HepG2 (cell line): ENCODE measurements around the gene TBC1D32. TPM values are rescaled to one million over a fixed set of nuclear protein-coding genes. Genes with fewer than 3 reads are reported as not detected.

Source experiments
- ATAC-seq: fragments of 200-7000 bp; cut with Tn5 transposase; 3 replicates; pipeline ENCODE4 v1.9.1; 2020; ENCODE audit warnings: mild to moderate bottlenecking, moderate library complexity
- BruUV-seq: library from RNA; stranded (reverse); fragments of 400-500 nt; replicated peaks from 2 replicates; lab custom pipeline; 2021; lab: Mats Ljungman, UMichigan
- CTCF ChIA-PET: fragments of 300-600 bp; formaldehyde crosslinking; extraction: SDS; loops from one replicate; lab custom pipeline; 2021; ENCODE audit warnings: low total read pairs, inconsistent platforms, low intra/inter-chr PET ratio; lab: Yijun Ruan, JAX
- POLR2A ChIA-PET: fragments of 350-600 bp; sonication (Branson Sonifier 250); formaldehyde crosslinking; loops from one replicate; lab custom pipeline; 2020; ENCODE audit warnings: antibody characterized with exemption, inconsistent platforms; lab: Yijun Ruan, JAX
- DNase-seq: peaks from one replicate; pipeline ENCODE4 v3.0.0-alpha.2; 2015; ENCODE audit warnings: low spot score
- FAIRE-seq: peaks from 3 replicates; lab custom pipeline; 2011; peaks lifted over from hg19 to GRCh38; lab: Jason Lieb, UNC
- H2AFZ ChIP-seq: one replicate; pipeline ENCODE4 v1.6.1; 2011; ENCODE audit warnings: low read length, inconsistent platforms
- H3K27ac ChIP-seq: fragments of 300-600 bp; 3 replicates; pipeline ENCODE4 v1.8.0; 2011; ENCODE audit warnings: mixed run types, mild to moderate bottlenecking, mixed read lengths, low read length, inconsistent platforms; ENCODE audit not compliant: insufficient read depth; ENCODE audit errors: extremely low read length
- H3K27me3 ChIP-seq, 2 experiments: fragments of 200-600 bp in 1 of 2; 2 replicates in 1 of 2; 3 replicates in 1 of 2; pipeline versions ENCODE4 v1.6.0 to v1.8.0; 2011; ENCODE audit warnings: low read length in 2 of 2, mild to moderate bottlenecking in 2 of 2, moderate library complexity in 2 of 2, inconsistent platforms in 1 of 2; ENCODE audit not compliant: insufficient read depth in 2 of 2, control insufficient read depth in 1 of 2
- H3K36me3 ChIP-seq, 2 experiments: fragments of 200-600 bp in 1 of 2; replicated peaks in 1 of 2; 2 replicates in 1 of 2; 3 replicates in 1 of 2; pipeline versions ENCODE4 v1.5.1 to v1.8.0; 2011; ENCODE audit warnings: low read length in 2 of 2, inconsistent platforms in 1 of 2; ENCODE audit not compliant: insufficient read depth in 2 of 2, control insufficient read depth in 1 of 2
- H3K4me1 ChIP-seq: 2 replicates; pipeline ENCODE4 v1.5.1; 2012; ENCODE audit warnings: low read length, inconsistent platforms; ENCODE audit not compliant: insufficient read depth
- H3K4me2 ChIP-seq: 2 replicates; pipeline ENCODE4 v1.6.0; 2011; ENCODE audit warnings: low read depth, low read length, inconsistent platforms
- H3K4me3 ChIP-seq, 3 experiments: fragments of 200-600 bp in 1 of 3; sonication (generic), shearing (Covaris generic) in 1 of 3; replicated peaks in 1 of 3; 2 replicates each; pipeline ENCODE4 v1.5.1; 2011 to 2016; ENCODE audit warnings: low read length in 3 of 3, inconsistent platforms in 2 of 3, low read depth in 2 of 3, mild to moderate bottlenecking in 2 of 3, control low read depth in 1 of 3, mixed read lengths in 1 of 3; ENCODE audit not compliant: insufficient read depth in 1 of 3
- H3K79me2 ChIP-seq: one replicate; pipeline ENCODE4 v1.6.1; 2011; ENCODE audit warnings: low read length, inconsistent platforms; ENCODE audit not compliant: insufficient read depth
- H3K9ac ChIP-seq: 2 replicates; pipeline ENCODE4 v1.6.0; 2011; ENCODE audit warnings: mild to moderate bottlenecking, low read depth, low read length, inconsistent platforms; ENCODE audit not compliant: insufficient read depth
- H3K9me3 ChIP-seq: 2 replicates; pipeline ENCODE4 v1.5.1; 2012; ENCODE audit warnings: mild to moderate bottlenecking, low read length
- H4K20me1 ChIP-seq: 2 replicates; pipeline ENCODE4 v1.6.0; 2011; ENCODE audit warnings: inconsistent platforms, mild to moderate bottlenecking, low read length, moderate library complexity; ENCODE audit not compliant: insufficient read depth
- ATAD3A ChIP-seq: sonication (generic); formaldehyde crosslinking; IDR thresholded peaks from 2 replicates; pipeline ENCODE4 v1.4.0; 2020; ENCODE audit warnings: missing genetic modification reagents
- CHD2 ChIP-seq: IDR thresholded peaks from 2 replicates; pipeline ENCODE4 v1.6.1; 2011; ENCODE audit warnings: low read depth, low read length, improper control_type of control experiment
- HDAC1 ChIP-seq: sonication (generic); formaldehyde crosslinking; IDR thresholded peaks from 2 replicates; pipeline ENCODE4 v1.5.1; 2020; ENCODE audit warnings: mild to moderate bottlenecking, missing genetic modification reagents
- HNRNPLL ChIP-seq: fragments of 200-400 bp; formaldehyde crosslinking; IDR thresholded peaks from 2 replicates; pipeline ENCODE4 v1.6.1; 2017; ENCODE audit warnings: mild to moderate bottlenecking, low read depth, low read length; ENCODE audit not compliant: poor library complexity, severe bottlenecking
- MEF2D ChIP-seq: sonication (generic); formaldehyde crosslinking; IDR thresholded peaks from 2 replicates; pipeline ENCODE4 v1.5.1; 2020; ENCODE audit warnings: mild to moderate bottlenecking, missing genetic modification reagents
- PAF1 ChIP-seq: IDR thresholded peaks from 2 replicates; pipeline ENCODE4 v1.6.1; 2016; ENCODE audit warnings: missing genetic modification reagents, missing compliant biosample characterization
- PCBP1 ChIP-seq: fragments of 200-400 bp; formaldehyde crosslinking; IDR thresholded peaks from 2 replicates; pipeline ENCODE4 v1.6.1; 2017; ENCODE audit warnings: mild to moderate bottlenecking, low read depth, low read length, borderline replicate concordance
- PHB2 ChIP-seq: fragments of 450-650 bp; IDR thresholded peaks from 2 replicates; pipeline ENCODE4 v1.6.1; 2018; ENCODE audit not compliant: partially characterized antibody
- SMAD3 ChIP-seq: sonication (generic); formaldehyde crosslinking; IDR thresholded peaks from 2 replicates; pipeline ENCODE4 v1.4.0; 2020; ENCODE audit warnings: missing genetic modification reagents
- SRSF4 ChIP-seq: fragments of 200-400 bp; formaldehyde crosslinking; IDR thresholded peaks from one replicate; pipeline ENCODE4 v1.6.1; 2018; ENCODE audit warnings: mild to moderate bottlenecking, low read depth, low read length, moderate library complexity; ENCODE audit not compliant: poor library complexity, severe bottlenecking
- ZNF501 ChIP-seq: sonication (generic); formaldehyde crosslinking; IDR thresholded peaks from 2 replicates; pipeline ENCODE4 v1.5.1; 2020; ENCODE audit warnings: mild to moderate bottlenecking, moderate library complexity, missing genetic modification reagents
- ZNF670 ChIP-seq: sonication (generic); formaldehyde crosslinking; IDR thresholded peaks from 2 replicates; pipeline ENCODE4 v1.8.0; 2022; ENCODE audit warnings: mild to moderate bottlenecking, missing genetic modification reagents, borderline replicate concordance
- ZNF761 ChIP-seq: sonication (generic); formaldehyde crosslinking; conservative IDR thresholded peaks from 2 replicates; pipeline ENCODE4 v1.4.0; 2020; ENCODE audit warnings: mild to moderate bottlenecking, missing genetic modification reagents
- ZNF83 ChIP-seq: sonication (generic); formaldehyde crosslinking; IDR thresholded peaks from 2 replicates; pipeline ENCODE4 v1.4.0; 2020; ENCODE audit warnings: missing genetic modification reagents, mild to moderate bottlenecking, borderline replicate concordance
- WGBS: methylation state at CpG from one replicate; pipeline ENCODE4 v1.1.6; 2017; ENCODE audit warnings: low lambda C conversion rate; 5-methylcytosine and 5-hydroxymethylcytosine counted together
- in situ Hi-C: cut with HindIII; loops from 2 replicates; pipeline ENCODE4 v1.10.0; 2017; ENCODE audit warnings: low pct_unique_long_range_greater_than_20kb; ENCODE audit not compliant: extremely low pct_ligation_motif_present
- intact Hi-C: fragments of 100-400 bp; cut with micrococcal nuclease; formaldehyde crosslinking; loops from one replicate; pipeline ENCODE4 v1.10.0; 2022; ENCODE audit not compliant: unreplicated experiment
- polyA plus RNA-seq, 8 experiments: library from polyadenylated mRNA; depleted of rRNA in 3 of 8; stranded (reverse) in 7 of 8; unstranded in 1 of 8; fragments of >200 nt; fragmentation: Illumina TruSeq in 4 of 8; extraction: Trizol in 4 of 8; gene quantifications; 2 replicates each; pipeline versions ENCODE4 v1.2.1 to v1.2.3, GENCODE V29; 2011 to 2016; ENCODE audit warnings: low read depth in 4 of 8, missing spikeins in 1 of 8, mixed read lengths in 1 of 8; ENCODE audit not compliant: insufficient read depth in 1 of 8
- total RNA-seq, 5 experiments: library from RNA; depleted of rRNA; stranded (reverse); fragments of >200 nt; fragmentation: Illumina TruSeq; extraction: Trizol; gene quantifications; 2 replicates each; pipeline ENCODE4 v1.2.3, GENCODE V29; 2016; ENCODE audit warnings: low read depth in 1 of 5
- TF ChIP-seq, protein P1 (sequence below): sonication (generic); formaldehyde crosslinking; IDR thresholded peaks from 2 replicates; pipeline ENCODE4 v1.4.0; 2020; ENCODE audit warnings: mild to moderate bottlenecking, missing genetic modification reagents
- TF ChIP-seq, protein P2 (sequence below): sonication (generic); formaldehyde crosslinking; IDR thresholded peaks from 2 replicates; pipeline ENCODE4 v1.5.0; 2020; ENCODE audit warnings: missing genetic modification reagents
- TF ChIP-seq, protein P3 (sequence below): sonication (generic); formaldehyde crosslinking; IDR thresholded peaks from 2 replicates; pipeline ENCODE4 v1.5.0; 2020; ENCODE audit warnings: mild to moderate bottlenecking, missing genetic modification reagents
- TF ChIP-seq, protein P4 (sequence below): sonication (generic); formaldehyde crosslinking; IDR thresholded peaks from 2 replicates; pipeline ENCODE4 v1.9.0; 2021; ENCODE audit warnings: missing genetic modification reagents, borderline replicate concordance

TBC1D32 gene
- total and polyA plus RNA-seq, 2 of the 13 experiments (the other 11 are each of a cell fraction or from before 2014, with no cell fraction given): 2.0 to 4.8 TPM

DNA sequence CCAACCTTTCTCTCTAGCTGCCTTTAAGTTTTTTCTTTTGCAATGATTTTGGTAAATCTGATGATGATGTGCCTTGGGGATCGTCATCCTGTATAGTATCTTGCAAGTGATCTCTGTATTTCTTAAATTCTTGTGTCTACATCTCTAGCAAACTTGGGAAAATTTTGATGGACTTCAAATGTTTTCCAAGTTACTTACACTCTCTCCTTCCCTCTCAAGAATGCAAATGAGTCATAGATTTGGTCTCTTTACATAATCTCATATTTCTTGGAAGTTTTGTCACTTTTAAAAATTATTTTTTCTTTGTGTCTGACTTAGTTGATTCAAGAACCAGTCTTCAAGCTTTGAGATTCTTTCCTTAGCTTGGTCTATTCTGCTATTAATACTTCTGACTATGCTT lies 176.4 kb downstream of the TBC1D32 start (continued):
- no peak for TF ChIP-seq HNRNPLL
- TF ChIP-seq PHB2: no peak
- TF ChIP-seq MEF2D (CRISPR knock-in tag): no peak
- TF ChIP-seq, all 625 proteins: peak for 0

DNA sequence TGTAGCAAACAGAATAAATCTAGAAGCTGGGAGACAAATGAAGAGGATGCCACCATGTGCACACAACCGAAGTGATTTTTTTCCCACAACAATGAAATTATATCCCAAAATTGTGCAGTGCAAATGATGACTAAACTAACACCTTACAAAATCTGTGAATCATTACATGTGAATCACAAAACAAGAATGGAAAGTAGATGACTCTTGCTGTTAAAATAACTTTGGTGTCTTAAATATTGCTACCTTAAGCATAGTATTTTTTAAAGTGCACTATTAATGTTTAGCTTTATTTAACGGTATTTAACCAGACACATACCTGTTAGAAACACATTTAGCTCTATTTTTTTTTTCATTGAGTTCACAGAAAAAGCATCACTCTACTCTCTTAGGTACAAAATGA lies 190.8 kb downstream of the TBC1D32 start:
- Histone ChIP-seq H3K36me3 (no peaks in the 10 kb centered on the region), H3K79me2 (no peaks in the 10 kb centered on the region), H3K27me3 (no peaks in the 10 kb centered on the region), H3K9me3 (peaks cover 47% of the 10 kb centered on the region), H3K9ac (no peak overlapping the region), H3K27ac (no peak overlapping the region), H2AFZ (no peak overlapping the region), H4K20me1 (no peaks in the 10 kb centered on the region), H3K4me1 (no peaks in the 10 kb centered on the region), H3K4me3 (no peak overlapping the region), H3K4me2 (no peak overlapping the region)
- intact Hi-C loops: no loop called here
- ChIA-PET POLR2A (no interaction called here), CTCF (no interaction called here)
- ATAC-seq: no peak
- WGBS: 3% methylated on average over 2 of the region's 2 CpGs
- no peak for FAIRE-seq
- DNase-seq: no peak
- in situ Hi-C loops: no loop called here
- no TSS peak for BruUV-seq
- TF ChIP-seq SRSF4: no peak
- TF ChIP-seq ZNF761: no peak
- TF ChIP-seq CHD2: no peak
- TF ChIP-seq PCBP1: no peak
- no peak for TF ChIP-seq PAF1 (CRISPR knock-in tag)
- TF ChIP-seq, protein P1, sequence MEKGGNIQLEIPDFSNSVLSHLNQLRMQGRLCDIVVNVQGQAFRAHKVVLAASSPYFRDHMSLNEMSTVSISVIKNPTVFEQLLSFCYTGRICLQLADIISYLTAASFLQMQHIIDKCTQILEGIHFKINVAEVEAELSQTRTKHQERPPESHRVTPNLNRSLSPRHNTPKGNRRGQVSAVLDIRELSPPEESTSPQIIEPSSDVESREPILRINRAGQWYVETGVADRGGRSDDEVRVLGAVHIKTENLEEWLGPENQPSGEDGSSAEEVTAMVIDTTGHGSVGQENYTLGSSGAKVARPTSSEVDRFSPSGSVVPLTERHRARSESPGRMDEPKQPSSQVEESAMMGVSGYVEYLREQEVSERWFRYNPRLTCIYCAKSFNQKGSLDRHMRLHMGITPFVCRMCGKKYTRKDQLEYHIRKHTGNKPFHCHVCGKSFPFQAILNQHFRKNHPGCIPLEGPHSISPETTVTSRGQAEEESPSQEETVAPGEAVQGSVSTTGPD (CRISPR knock-in tag): no peak
- no peak for TF ChIP-seq HDAC1 (CRISPR knock-in tag)
- TF ChIP-seq ZNF501 (CRISPR knock-in tag): no peak
- TF ChIP-seq, protein P2, sequence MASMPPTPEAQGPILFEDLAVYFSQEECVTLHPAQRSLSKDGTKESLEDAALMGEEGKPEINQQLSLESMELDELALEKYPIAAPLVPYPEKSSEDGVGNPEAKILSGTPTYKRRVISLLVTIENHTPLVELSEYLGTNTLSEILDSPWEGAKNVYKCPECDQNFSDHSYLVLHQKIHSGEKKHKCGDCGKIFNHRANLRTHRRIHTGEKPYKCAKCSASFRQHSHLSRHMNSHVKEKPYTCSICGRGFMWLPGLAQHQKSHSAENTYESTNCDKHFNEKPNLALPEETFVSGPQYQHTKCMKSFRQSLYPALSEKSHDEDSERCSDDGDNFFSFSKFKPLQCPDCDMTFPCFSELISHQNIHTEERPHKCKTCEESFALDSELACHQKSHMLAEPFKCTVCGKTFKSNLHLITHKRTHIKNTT: no peak
- TF ChIP-seq, protein P3, sequence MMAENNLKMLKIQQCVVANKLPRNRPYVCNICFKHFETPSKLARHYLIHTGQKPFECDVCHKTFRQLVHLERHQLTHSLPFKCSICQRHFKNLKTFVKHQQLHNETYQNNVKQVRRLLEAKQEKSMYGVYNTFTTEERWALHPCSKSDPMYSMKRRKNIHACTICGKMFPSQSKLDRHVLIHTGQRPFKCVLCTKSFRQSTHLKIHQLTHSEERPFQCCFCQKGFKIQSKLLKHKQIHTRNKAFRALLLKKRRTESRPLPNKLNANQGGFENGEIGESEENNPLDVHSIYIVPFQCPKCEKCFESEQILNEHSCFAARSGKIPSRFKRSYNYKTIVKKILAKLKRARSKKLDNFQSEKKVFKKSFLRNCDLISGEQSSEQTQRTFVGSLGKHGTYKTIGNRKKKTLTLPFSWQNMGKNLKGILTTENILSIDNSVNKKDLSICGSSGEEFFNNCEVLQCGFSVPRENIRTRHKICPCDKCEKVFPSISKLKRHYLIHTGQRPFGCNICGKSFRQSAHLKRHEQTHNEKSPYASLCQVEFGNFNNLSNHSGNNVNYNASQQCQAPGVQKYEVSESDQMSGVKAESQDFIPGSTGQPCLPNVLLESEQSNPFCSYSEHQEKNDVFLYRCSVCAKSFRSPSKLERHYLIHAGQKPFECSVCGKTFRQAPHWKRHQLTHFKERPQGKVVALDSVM (CRISPR knock-in tag): no peak
- TF ChIP-seq, protein P4, sequence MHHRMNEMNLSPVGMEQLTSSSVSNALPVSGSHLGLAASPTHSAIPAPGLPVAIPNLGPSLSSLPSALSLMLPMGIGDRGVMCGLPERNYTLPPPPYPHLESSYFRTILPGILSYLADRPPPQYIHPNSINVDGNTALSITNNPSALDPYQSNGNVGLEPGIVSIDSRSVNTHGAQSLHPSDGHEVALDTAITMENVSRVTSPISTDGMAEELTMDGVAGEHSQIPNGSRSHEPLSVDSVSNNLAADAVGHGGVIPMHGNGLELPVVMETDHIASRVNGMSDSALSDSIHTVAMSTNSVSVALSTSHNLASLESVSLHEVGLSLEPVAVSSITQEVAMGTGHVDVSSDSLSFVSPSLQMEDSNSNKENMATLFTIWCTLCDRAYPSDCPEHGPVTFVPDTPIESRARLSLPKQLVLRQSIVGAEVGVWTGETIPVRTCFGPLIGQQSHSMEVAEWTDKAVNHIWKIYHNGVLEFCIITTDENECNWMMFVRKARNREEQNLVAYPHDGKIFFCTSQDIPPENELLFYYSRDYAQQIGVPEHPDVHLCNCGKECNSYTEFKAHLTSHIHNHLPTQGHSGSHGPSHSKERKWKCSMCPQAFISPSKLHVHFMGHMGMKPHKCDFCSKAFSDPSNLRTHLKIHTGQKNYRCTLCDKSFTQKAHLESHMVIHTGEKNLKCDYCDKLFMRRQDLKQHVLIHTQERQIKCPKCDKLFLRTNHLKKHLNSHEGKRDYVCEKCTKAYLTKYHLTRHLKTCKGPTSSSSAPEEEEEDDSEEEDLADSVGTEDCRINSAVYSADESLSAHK (CRISPR knock-in tag): no peak
- no peak for TF ChIP-seq ATAD3A (CRISPR knock-in tag)
- TF ChIP-seq ZNF83 (CRISPR knock-in tag): no peak
- TF ChIP-seq ZNF670 (CRISPR knock-in tag): no peak
- TF ChIP-seq SMAD3 (CRISPR knock-in tag): no peak
